Hepatocyte (in vitro differentiated cells): Measurements from ENCODE around the gene RASAL2.

Source experiments
- CTCF ChIP-seq: fragments of 200-600 bp; sonication (generic); IDR thresholded peaks from 2 replicates; pipeline ENCODE4 v1.5.1; 2016; ENCODE audit warnings: antibody characterized with exemption, mild to moderate bottlenecking; ENCODE audit not compliant: poor library complexity
- EZH2 ChIP-seq: fragments of 200-600 bp; sonication (generic); IDR thresholded peaks from 2 replicates; pipeline ENCODE4 v1.6.1; 2016; ENCODE audit warnings: antibody characterized with exemption, mild to moderate bottlenecking, borderline replicate concordance
- EZH2phosphoT487 ChIP-seq: fragments of 200-600 bp; sonication (generic); IDR thresholded peaks from one replicate; pipeline ENCODE4 v1.6.1; 2018; ENCODE audit warnings: antibody characterized with exemption, mild to moderate bottlenecking, low read depth, moderate library complexity; ENCODE audit not compliant: unreplicated experiment, severe bottlenecking

GRCh38 chr1:178150610-178151009 is 56.7 kb downstream of the RASAL2 start:
- TF ChIP-seq CTCF (no peak), EZH2 (no peak), EZH2phosphoT487 (no peak)
